ENCODE results near the gene UQCC2. TPM values are rescaled to one million over a fixed set of nuclear protein-coding genes. Genes with fewer than 3 reads are reported as not detected.
A peak's percentile ranks its signal among the peaks of the same experiment; 100 is the strongest.

Gene UQCC2
- total and polyA plus RNA-seq, 4 donors = 6.8 to 75.9 (median 22.4) TPM

DNA sequence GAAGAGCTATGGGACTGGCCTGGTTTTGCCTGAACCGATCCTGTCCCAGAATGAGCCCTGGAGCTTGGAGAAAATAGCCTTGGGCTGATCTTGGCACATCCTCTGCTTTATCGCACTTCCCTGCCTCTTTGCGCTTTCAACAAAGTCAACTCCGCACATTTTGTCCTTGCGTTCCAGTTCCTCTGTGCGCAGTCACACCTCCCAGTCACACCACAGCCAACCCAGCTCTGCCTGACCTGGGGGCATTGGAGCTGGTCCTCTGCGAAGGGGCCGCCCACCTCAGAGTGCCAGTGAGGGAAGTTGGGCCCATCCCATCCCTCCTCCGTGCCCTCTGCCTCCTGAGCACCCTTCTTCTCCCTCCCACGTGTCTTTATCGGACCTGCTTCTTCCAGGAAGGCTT lies 16.9 kb upstream of the UQCC2 start:
- no peaks in the 10 kb centered on the region for H3K9me3 ChIP-seq (ENCODE audit: control insufficient read depth in 4 of 4, low read length in 3 of 4)
- H3K27me3 ChIP-seq (ENCODE audit: control insufficient read depth in 4 of 4, insufficient read depth in 4 of 4, low read length in 3 of 4) = no peaks in the 10 kb centered on the region
- 94% methylated on average over 11 of the region's 11 CpGs for WGBS
- TF ChIP-seq YY1 (IDR thresholded peaks at IDR 0.05) = no peak
- H3K4me3 ChIP-seq (ENCODE audit: low read depth in 1 of 3, low read length in 3 of 3) = no peak overlapping the region
- no peak for DNase-seq (ENCODE audit: low spot score)
- peaks cover 0 to 4% (median 1%) of the 10 kb centered on the region in 4 donors for H3K4me1 ChIP-seq (ENCODE audit: control insufficient read depth in 4 of 4, insufficient read depth in 4 of 4, low read length in 3 of 4)
- no peak overlapping the region for H3K27ac ChIP-seq (ENCODE audit: low read depth in 1 of 2, low read length in 2 of 2)
- H3K9ac ChIP-seq (ENCODE audit: low read depth in 1 of 2, low read length in 2 of 2) = no peak overlapping the region
- no peaks in the 10 kb centered on the region for H3K36me3 ChIP-seq (ENCODE audit: control insufficient read depth in 4 of 4, insufficient read depth in 3 of 4, low read depth in 1 of 4, low read length in 3 of 4)

DNA sequence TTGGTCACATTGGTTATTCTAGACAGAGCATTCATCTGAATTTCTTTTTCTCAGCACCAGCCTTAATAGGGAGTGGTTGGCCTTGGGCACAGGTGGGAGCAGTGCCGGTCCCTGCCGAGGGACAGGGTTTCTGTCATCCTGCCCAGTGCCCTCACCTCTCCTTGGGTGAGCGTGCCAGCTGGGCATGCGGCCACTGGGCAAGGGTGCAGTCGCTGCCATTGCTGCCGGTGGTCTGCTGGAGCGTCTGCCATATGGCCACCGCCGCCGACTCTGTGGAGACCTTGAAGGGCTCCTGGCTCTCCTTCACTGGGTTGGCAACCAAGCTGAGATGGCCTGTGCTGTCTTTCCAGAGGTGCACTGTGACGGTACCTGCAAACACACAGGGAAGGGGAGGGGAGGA lies 16.4 kb upstream of the UQCC2 start:
- no peak for TF ChIP-seq EGR1 (IDR thresholded peaks at IDR 0.05; ENCODE audit: low read depth in 2 of 2)
- peak in 1 of 2 donors; percentile 13 for TF ChIP-seq HNF4A (conservative IDR thresholded peaks at IDR 0.05)
- Histone ChIP-seq H3K27ac (ENCODE audit: low read depth in 1 of 2, low read length in 2 of 2) (no peak overlapping the region), H3K9me3 (ENCODE audit: control insufficient read depth in 4 of 4, low read length in 3 of 4) (no peaks in the 10 kb centered on the region), H3K4me1 (ENCODE audit: control insufficient read depth in 4 of 4, insufficient read depth in 4 of 4, low read length in 3 of 4) (peaks cover 0 to 4% (median 1%) of the 10 kb centered on the region in 4 donors), H3K36me3 (ENCODE audit: control insufficient read depth in 4 of 4, insufficient read depth in 3 of 4, low read depth in 1 of 4, low read length in 3 of 4) (no peaks in the 10 kb centered on the region), H3K4me3 (ENCODE audit: low read depth in 1 of 3, low read length in 3 of 3) (no peak overlapping the region), H3K27me3 (ENCODE audit: control insufficient read depth in 4 of 4, insufficient read depth in 4 of 4, low read length in 3 of 4) (no peaks in the 10 kb centered on the region), H3K9ac (ENCODE audit: low read depth in 1 of 2, low read length in 2 of 2) (no peak overlapping the region)
- DNase-seq (ENCODE audit: low spot score) = no peak
- 84% methylated on average over 11 of the region's 11 CpGs for WGBS

DNA sequence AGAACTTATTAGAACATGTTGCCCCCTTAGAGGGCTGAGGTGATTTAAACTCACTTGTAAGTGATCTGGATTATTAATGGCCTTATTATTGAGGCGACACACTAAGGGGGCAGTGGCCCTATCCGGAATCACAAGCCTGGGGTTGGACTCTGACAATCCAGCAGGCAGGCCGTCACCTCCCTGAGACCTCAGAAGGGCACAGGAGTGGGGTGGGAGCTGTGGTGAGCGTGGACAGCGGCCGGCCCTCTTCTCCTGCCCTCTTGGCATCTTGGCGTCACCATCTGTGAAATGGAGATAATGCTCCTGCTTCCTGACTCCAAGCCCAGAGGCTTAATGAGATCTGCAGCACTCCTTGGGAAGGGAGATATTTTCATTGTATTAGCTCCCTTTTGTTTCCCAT lies 15.6 kb upstream of the UQCC2 start:
- H3K36me3 ChIP-seq (ENCODE audit: control insufficient read depth in 4 of 4, insufficient read depth in 3 of 4, low read depth in 1 of 4, low read length in 3 of 4) = no peaks in the 10 kb centered on the region
- no peaks in the 10 kb centered on the region for H3K27me3 ChIP-seq (ENCODE audit: control insufficient read depth in 4 of 4, insufficient read depth in 4 of 4, low read length in 3 of 4)
- H3K4me1 ChIP-seq (ENCODE audit: control insufficient read depth in 4 of 4, insufficient read depth in 4 of 4, low read length in 3 of 4) = peaks cover 0 to 4% (median 1%) of the 10 kb centered on the region in 4 donors
- no peaks in the 10 kb centered on the region for H3K9me3 ChIP-seq (ENCODE audit: control insufficient read depth in 4 of 4, low read length in 3 of 4)
- TF ChIP-seq FOXA2 (IDR thresholded peaks at IDR 0.05) = no peak
- no peak for TF ChIP-seq EGR1 (IDR thresholded peaks at IDR 0.05; ENCODE audit: low read depth in 2 of 2)
- no peak for TF ChIP-seq JUND (IDR thresholded peaks at IDR 0.05)
- TF ChIP-seq, protein P1, sequence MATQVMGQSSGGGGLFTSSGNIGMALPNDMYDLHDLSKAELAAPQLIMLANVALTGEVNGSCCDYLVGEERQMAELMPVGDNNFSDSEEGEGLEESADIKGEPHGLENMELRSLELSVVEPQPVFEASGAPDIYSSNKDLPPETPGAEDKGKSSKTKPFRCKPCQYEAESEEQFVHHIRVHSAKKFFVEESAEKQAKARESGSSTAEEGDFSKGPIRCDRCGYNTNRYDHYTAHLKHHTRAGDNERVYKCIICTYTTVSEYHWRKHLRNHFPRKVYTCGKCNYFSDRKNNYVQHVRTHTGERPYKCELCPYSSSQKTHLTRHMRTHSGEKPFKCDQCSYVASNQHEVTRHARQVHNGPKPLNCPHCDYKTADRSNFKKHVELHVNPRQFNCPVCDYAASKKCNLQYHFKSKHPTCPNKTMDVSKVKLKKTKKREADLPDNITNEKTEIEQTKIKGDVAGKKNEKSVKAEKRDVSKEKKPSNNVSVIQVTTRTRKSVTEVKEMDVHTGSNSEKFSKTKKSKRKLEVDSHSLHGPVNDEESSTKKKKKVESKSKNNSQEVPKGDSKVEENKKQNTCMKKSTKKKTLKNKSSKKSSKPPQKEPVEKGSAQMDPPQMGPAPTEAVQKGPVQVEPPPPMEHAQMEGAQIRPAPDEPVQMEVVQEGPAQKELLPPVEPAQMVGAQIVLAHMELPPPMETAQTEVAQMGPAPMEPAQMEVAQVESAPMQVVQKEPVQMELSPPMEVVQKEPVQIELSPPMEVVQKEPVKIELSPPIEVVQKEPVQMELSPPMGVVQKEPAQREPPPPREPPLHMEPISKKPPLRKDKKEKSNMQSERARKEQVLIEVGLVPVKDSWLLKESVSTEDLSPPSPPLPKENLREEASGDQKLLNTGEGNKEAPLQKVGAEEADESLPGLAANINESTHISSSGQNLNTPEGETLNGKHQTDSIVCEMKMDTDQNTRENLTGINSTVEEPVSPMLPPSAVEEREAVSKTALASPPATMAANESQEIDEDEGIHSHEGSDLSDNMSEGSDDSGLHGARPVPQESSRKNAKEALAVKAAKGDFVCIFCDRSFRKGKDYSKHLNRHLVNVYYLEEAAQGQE (IDR thresholded peaks at IDR 0.05) = no peak
- TF ChIP-seq TAF1 (conservative IDR thresholded peaks at IDR 0.05) = no peak
- TF ChIP-seq RAD21 (IDR thresholded peaks at IDR 0.05) = no peak
- no peak for TF ChIP-seq RXRA (IDR thresholded peaks at IDR 0.05)
- no peak for TF ChIP-seq SP1 (IDR thresholded peaks at IDR 0.05)
- TF ChIP-seq GABPA (IDR thresholded peaks at IDR 0.05 in 1 of 2, conservative IDR thresholded peaks at IDR 0.05 in 1 of 2) = no peak
- no peak overlapping the region for H3K27ac ChIP-seq (ENCODE audit: low read depth in 1 of 2, low read length in 2 of 2)
- no peak overlapping the region for H3K4me3 ChIP-seq (ENCODE audit: low read depth in 1 of 3, low read length in 3 of 3)
- H3K9ac ChIP-seq (ENCODE audit: low read depth in 1 of 2, low read length in 2 of 2) = no peak overlapping the region
- no peak for DNase-seq (ENCODE audit: low spot score)
- WGBS = 87% methylated on average over 7 of the region's 7 CpGs

DNA sequence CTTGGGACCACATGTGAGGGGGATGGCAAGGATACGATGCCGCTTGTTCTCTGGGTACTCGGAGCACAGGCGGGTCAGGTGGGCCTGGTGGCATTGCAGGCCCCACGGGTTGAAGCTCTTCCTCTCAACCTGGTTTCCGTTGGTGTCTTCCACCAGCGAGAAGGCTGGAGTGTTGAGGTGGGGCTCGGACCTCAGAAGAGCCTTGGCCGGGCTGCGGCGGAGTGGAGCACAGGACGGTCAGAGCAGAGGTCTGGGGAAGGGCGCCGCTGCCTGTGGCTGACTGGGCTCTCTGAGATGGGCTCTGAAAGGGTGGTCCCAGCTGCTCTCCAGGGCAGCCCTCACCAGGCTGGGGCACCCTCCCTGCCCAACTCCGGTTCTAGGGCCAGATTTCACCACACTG lies 15.2 kb upstream of the UQCC2 start:
- no peaks in the 10 kb centered on the region for H3K36me3 ChIP-seq (ENCODE audit: control insufficient read depth in 4 of 4, insufficient read depth in 3 of 4, low read depth in 1 of 4, low read length in 3 of 4)

More for the DNA sequence above, 15.2 kb upstream of the UQCC2 start:
- Histone ChIP-seq H3K4me1 (ENCODE audit: control insufficient read depth in 4 of 4, insufficient read depth in 4 of 4, low read length in 3 of 4) (peaks cover 0 to 3% (median under 1%) of the 10 kb centered on the region in 4 donors), H3K4me3 (ENCODE audit: low read depth in 1 of 3, low read length in 3 of 3) (no peak overlapping the region), H3K27me3 (ENCODE audit: control insufficient read depth in 4 of 4, insufficient read depth in 4 of 4, low read length in 3 of 4) (no peaks in the 10 kb centered on the region), H3K27ac (ENCODE audit: low read depth in 1 of 2, low read length in 2 of 2) (no peak overlapping the region), H3K9me3 (ENCODE audit: control insufficient read depth in 4 of 4, low read length in 3 of 4) (no peaks in the 10 kb centered on the region), H3K9ac (ENCODE audit: low read depth in 1 of 2, low read length in 2 of 2) (no peak overlapping the region)
- TF ChIP-seq NR2F2 (IDR thresholded peaks at IDR 0.05) (no peak), YY1 (IDR thresholded peaks at IDR 0.05) (no peak), JUND (IDR thresholded peaks at IDR 0.05) (no peak), SP1 (IDR thresholded peaks at IDR 0.05) (no peak), HNF4A (conservative IDR thresholded peaks at IDR 0.05) (no peak), RXRA (IDR thresholded peaks at IDR 0.05) (no peak), GABPA (IDR thresholded peaks at IDR 0.05 in 1 of 2, conservative IDR thresholded peaks at IDR 0.05 in 1 of 2) (no peak)
- TF ChIP-seq, protein P1 (IDR thresholded peaks at IDR 0.05) = no peak
- TF ChIP-seq, protein P2, sequence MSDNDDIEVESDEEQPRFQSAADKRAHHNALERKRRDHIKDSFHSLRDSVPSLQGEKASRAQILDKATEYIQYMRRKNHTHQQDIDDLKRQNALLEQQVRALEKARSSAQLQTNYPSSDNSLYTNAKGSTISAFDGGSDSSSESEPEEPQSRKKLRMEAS (IDR thresholded peaks at IDR 0.05) = no peak
- no peak for DNase-seq (ENCODE audit: low spot score)
- WGBS = 92% methylated on average over 15 of the region's 15 CpGs

All from liver (tissue), 9 donors.